KMS-11 (cell line): Measurements from ENCODE around the gene TBXAS1.

Source experiments
- H2AFZ ChIP-seq: fragments of 200-600 bp; sonication (generic); 2 replicates; pipeline ENCODE4 v1.6.1; 2016; ENCODE audit warnings: antibody characterized with exemption, mixed run types, low read depth
- H3K27ac ChIP-seq: fragments of 200-600 bp; sonication (generic); 2 replicates; pipeline ENCODE4 v1.6.1; 2016; ENCODE audit warnings: mild to moderate bottlenecking, mixed run types
- H3K27me3 ChIP-seq: fragments of 200-600 bp; sonication (generic); 2 replicates; pipeline ENCODE4 v1.6.1; 2017; ENCODE audit warnings: mild to moderate bottlenecking, low read depth, mixed run types, moderate library complexity; ENCODE audit not compliant: insufficient read depth
- H3K36me3 ChIP-seq: fragments of 200-600 bp; sonication (generic); 2 replicates; pipeline ENCODE4 v1.6.1; 2017; ENCODE audit warnings: mild to moderate bottlenecking, mixed run types; ENCODE audit not compliant: insufficient read depth
- H3K4me1 ChIP-seq: fragments of 200-600 bp; sonication (generic); 2 replicates; pipeline ENCODE4 v1.6.1; 2016; ENCODE audit warnings: mild to moderate bottlenecking, low read depth, mixed run types; ENCODE audit not compliant: poor library complexity, severe bottlenecking
- H3K4me2 ChIP-seq: fragments of 200-600 bp; sonication (generic); 2 replicates; pipeline ENCODE4 v1.7.0; 2016; ENCODE audit warnings: mild to moderate bottlenecking, mixed run types
- H3K4me3 ChIP-seq: fragments of 200-600 bp; sonication (generic); IDR thresholded peaks from 2 replicates; pipeline ENCODE4 v1.6.1; 2017; ENCODE audit warnings: low read depth, low read length, mixed read lengths; ENCODE audit not compliant: insufficient read depth
- H3K79me2 ChIP-seq: fragments of 200-600 bp; sonication (generic); 2 replicates; pipeline ENCODE4 v1.6.1; 2016; ENCODE audit warnings: low read depth, mixed run types; ENCODE audit not compliant: insufficient read depth
- H3K9ac ChIP-seq: fragments of 200-600 bp; sonication (generic); 2 replicates; pipeline ENCODE4 v1.6.1; 2016; ENCODE audit warnings: mild to moderate bottlenecking, mixed run types
- H4K20me1 ChIP-seq: fragments of 200-600 bp; sonication (generic); 2 replicates; pipeline ENCODE4 v1.6.1; 2016; ENCODE audit warnings: mild to moderate bottlenecking, mixed run types; ENCODE audit not compliant: insufficient read depth
- CTCF ChIP-seq: fragments of 200-600 bp; sonication (generic); conservative IDR thresholded peaks from 2 replicates; pipeline ENCODE4 v1.6.1; 2017; ENCODE audit warnings: low read depth, mild to moderate bottlenecking, antibody characterized with exemption, low read length, moderate library complexity, mixed read lengths

Gene TBXAS1

GRCh38 chr7:139943401-139943800, 114.3 kb downstream of the TBXAS1 start:
- no peak overlapping the region for H2AFZ ChIP-seq
- no peaks in the 10 kb centered on the region for H3K79me2 ChIP-seq
- no peak overlapping the region for H3K9ac ChIP-seq
- no peak overlapping the region for H3K27ac ChIP-seq
- no peak overlapping the region for H3K4me2 ChIP-seq
- H3K4me3 ChIP-seq, result no peak overlapping the region
- H4K20me1 ChIP-seq, result no peaks in the 10 kb centered on the region
- H3K36me3 ChIP-seq, result no peaks in the 10 kb centered on the region
- no peak for TF ChIP-seq CTCF
- H3K27me3 ChIP-seq, result no peaks in the 10 kb centered on the region
- no peaks in the 10 kb centered on the region for H3K4me1 ChIP-seq

- H3K27ac ChIP-seq, result no peak overlapping the region
- no peak overlapping the region for H3K9ac ChIP-seq
- no peaks in the 10 kb centered on the region for H4K20me1 ChIP-seq
- no peak for TF ChIP-seq CTCF
- no peaks in the 10 kb centered on the region for H3K27me3 ChIP-seq
- no peak overlapping the region for H3K4me2 ChIP-seq
- H3K4me1 ChIP-seq, result no peaks in the 10 kb centered on the region
- no peaks in the 10 kb centered on the region for H3K79me2 ChIP-seq
- H2AFZ ChIP-seq, result no peak overlapping the region
- H3K4me3 ChIP-seq, result no peak overlapping the region
- H3K36me3 ChIP-seq, result no peaks in the 10 kb centered on the region
Observed at GRCh38 chr7:139944248-139944647, 115.2 kb downstream of the TBXAS1 start.

GRCh38 chr7:139946533-139946932, 117.5 kb downstream of the TBXAS1 start:
- no peak for TF ChIP-seq CTCF
- Histone ChIP-seq H3K79me2 (no peaks in the 10 kb centered on the region), H4K20me1 (no peaks in the 10 kb centered on the region), H3K4me1 (no peaks in the 10 kb centered on the region), H2AFZ (no peak overlapping the region), H3K4me3 (no peak overlapping the region), H3K27ac (no peak overlapping the region), H3K36me3 (no peaks in the 10 kb centered on the region), H3K9ac (no peak overlapping the region), H3K27me3 (no peaks in the 10 kb centered on the region), H3K4me2 (no peak overlapping the region)

- H3K4me2 ChIP-seq, result no peak overlapping the region
- H3K4me1 ChIP-seq, result no peaks in the 10 kb centered on the region
- no peaks in the 10 kb centered on the region for H3K27me3 ChIP-seq
- TF ChIP-seq CTCF, result no peak
- H3K9ac ChIP-seq, result no peak overlapping the region
- no peaks in the 10 kb centered on the region for H3K79me2 ChIP-seq
- H2AFZ ChIP-seq, result no peak overlapping the region
- no peaks in the 10 kb centered on the region for H3K36me3 ChIP-seq
- no peak overlapping the region for H3K27ac ChIP-seq
- H4K20me1 ChIP-seq, result no peaks in the 10 kb centered on the region
- H3K4me3 ChIP-seq, result no peak overlapping the region
Observed at GRCh38 chr7:139947021-139947420, 118.0 kb downstream of the TBXAS1 start.
